HL-60 (cell line): Measurements from ENCODE around the gene WNT4.

ENCODE experiments used
- POLR2AphosphoS5 ChIP-seq: IDR thresholded peaks from 2 replicates; pipeline ENCODE4 v1.6.1; 2012; ENCODE audit warnings: low read depth
- TF ChIP-seq, protein P1 (sequence below): IDR thresholded peaks from one replicate; pipeline ENCODE4 v1.5.1; 2011; ENCODE audit warnings: low read length, control low read depth, inconsistent platforms; ENCODE audit not compliant: insufficient read depth

DNA sequence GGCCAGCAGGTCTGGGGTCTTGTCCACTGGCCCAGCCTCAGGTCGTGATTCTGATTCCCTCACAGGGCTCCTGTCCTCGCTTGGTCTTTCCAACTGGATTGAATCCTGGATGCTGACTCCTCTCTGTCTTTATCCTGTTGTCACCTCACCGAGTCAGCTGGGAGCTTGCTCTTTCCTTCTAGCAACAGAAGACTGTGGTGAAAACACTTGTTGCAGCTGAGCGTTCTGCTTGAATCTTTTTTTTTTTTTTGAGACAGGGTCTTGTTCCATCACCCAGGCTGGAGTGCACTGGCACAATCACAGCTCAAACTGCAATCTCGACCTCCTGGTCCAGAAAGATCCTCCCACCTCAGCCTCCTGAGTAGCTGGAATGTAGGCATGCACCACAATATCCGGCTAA, 8.0 kb upstream of the WNT4 start:
- no peak for TF ChIP-seq POLR2AphosphoS5
- TF ChIP-seq, protein P1, sequence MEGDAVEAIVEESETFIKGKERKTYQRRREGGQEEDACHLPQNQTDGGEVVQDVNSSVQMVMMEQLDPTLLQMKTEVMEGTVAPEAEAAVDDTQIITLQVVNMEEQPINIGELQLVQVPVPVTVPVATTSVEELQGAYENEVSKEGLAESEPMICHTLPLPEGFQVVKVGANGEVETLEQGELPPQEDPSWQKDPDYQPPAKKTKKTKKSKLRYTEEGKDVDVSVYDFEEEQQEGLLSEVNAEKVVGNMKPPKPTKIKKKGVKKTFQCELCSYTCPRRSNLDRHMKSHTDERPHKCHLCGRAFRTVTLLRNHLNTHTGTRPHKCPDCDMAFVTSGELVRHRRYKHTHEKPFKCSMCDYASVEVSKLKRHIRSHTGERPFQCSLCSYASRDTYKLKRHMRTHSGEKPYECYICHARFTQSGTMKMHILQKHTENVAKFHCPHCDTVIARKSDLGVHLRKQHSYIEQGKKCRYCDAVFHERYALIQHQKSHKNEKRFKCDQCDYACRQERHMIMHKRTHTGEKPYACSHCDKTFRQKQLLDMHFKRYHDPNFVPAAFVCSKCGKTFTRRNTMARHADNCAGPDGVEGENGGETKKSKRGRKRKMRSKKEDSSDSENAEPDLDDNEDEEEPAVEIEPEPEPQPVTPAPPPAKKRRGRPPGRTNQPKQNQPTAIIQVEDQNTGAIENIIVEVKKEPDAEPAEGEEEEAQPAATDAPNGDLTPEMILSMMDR = no peak
